ENCODE results near the gene LCN9. TPM values are rescaled to one million over a fixed set of nuclear protein-coding genes. Genes with fewer than 3 reads are reported as not detected.

LCN9 gene
- not detected in 5 replicates for total RNA-seq (2022; extraction: Qiagen RNA extraction; ENCODE audit: low read depth)

GRCh38 chr9:135662758-135663450 lies at the start of gene LCN9:
Gene LCN9 (plus strand): TSS chr9:135663309. CDS start chr9:135663322, 13 bp downstream.

GRCh38 chr9:135639196-135639595 lies 23.9 kb upstream of the LCN9 start, which contains the start of gene GLT6D1:
Gene GLT6D1 (minus strand): TSS chr9:135639540. CDS start chr9:135639187, 353 bp downstream.

GRCh38 chr9:135699440-135699839 lies 36.3 kb downstream of the LCN9 start, which contains the start of gene SOHLH1:
Gene SOHLH1 (minus strand): TSS chr9:135699481. CDS start chr9:135699467, 14 bp downstream.

GRCh38 chr9:135701959-135702721 lies 39.0 kb downstream of the LCN9 start, which contains the start of gene KCNT1:
Gene KCNT1 (plus strand): TSS chr9:135702185. CDS start chr9:135702259, 74 bp downstream.

Other genes starting within 250 kb of the LCN9 start
- 13.6 to 19.7 TPM (median 19.3 TPM) in 5 replicates for gene PPP1R26, start 183.5 kb upstream of the LCN9 start, total RNA-seq (2022; extraction: Qiagen RNA extraction; ENCODE audit: low read depth)
- 104 to 142 TPM (median 132 TPM) in 5 replicates for gene MRPS2, start 162.6 kb upstream of the LCN9 start, total RNA-seq (2022; extraction: Qiagen RNA extraction; ENCODE audit: low read depth)
- gene LCN1, start 141.9 kb upstream of the LCN9 start, total RNA-seq (2022; extraction: Qiagen RNA extraction; ENCODE audit: low read depth): not detected in 5 replicates
- not detected in 5 replicates for gene OBP2A, start 117.2 kb upstream of the LCN9 start, total RNA-seq (2022; extraction: Qiagen RNA extraction; ENCODE audit: low read depth)
- gene PAEP, start 101.6 kb upstream of the LCN9 start, total RNA-seq (2022; extraction: Qiagen RNA extraction; ENCODE audit: low read depth): 0.25 to 0.66 TPM (median 0.30 TPM) in 3 of 5 replicates, not detected in the others
- gene GLT6D1, start 23.8 kb upstream of the LCN9 start, total RNA-seq (2022; extraction: Qiagen RNA extraction; ENCODE audit: low read depth): not detected in 5 replicates
- gene SOHLH1, start 36.2 kb downstream of the LCN9 start, total RNA-seq (2022; extraction: Qiagen RNA extraction; ENCODE audit: low read depth): not detected in 5 replicates
- gene KCNT1, start 38.9 kb downstream of the LCN9 start, total RNA-seq (2022; extraction: Qiagen RNA extraction; ENCODE audit: low read depth): not detected in 5 replicates
- gene CAMSAP1, start 244.2 kb downstream of the LCN9 start, total RNA-seq (2022; extraction: Qiagen RNA extraction; ENCODE audit: low read depth): 18.5 to 24.4 TPM (median 23.2 TPM) in 5 replicates

Data from A549 treated with RU486 at 1 μM for 4 hours (cell line).